Natural killer cell (primary cell): ENCODE results near the gene KCNAB2. TPM values are rescaled to one million over a fixed set of nuclear protein-coding genes. Genes with fewer than 3 reads are reported as not detected.

Source experiments
- ATAC-seq, 3 donors: fragments of 150-1000 bp in 2 of 3; fragments of 200-7000 bp in 1 of 3; cut with Tn5 transposase; 1 replicate in 1 of 3; 2 replicates in 2 of 3; pipeline ENCODE4 v1.10.0; 2021; ENCODE audit warnings: mild to moderate bottlenecking in 2 of 3, moderate library complexity in 2 of 3
- DNase-seq, 2 donors: peaks; one replicate each; pipeline versions ENCODE4 v3.0.0 to v3.0.0-alpha.2; 2013 to 2021; ENCODE audit warnings: mixed read lengths in 1 of 2
- H3K27ac ChIP-seq: one replicate; pipeline ENCODE4 v1.5.1; 2013; ENCODE audit warnings: mild to moderate bottlenecking, low read length
- H3K27me3 ChIP-seq: one replicate; pipeline ENCODE4 v1.6.1; 2013; ENCODE audit warnings: low read length; ENCODE audit not compliant: control insufficient read depth, insufficient read depth
- H3K36me3 ChIP-seq: one replicate; pipeline ENCODE4 v1.6.1; 2013; ENCODE audit warnings: low read length; ENCODE audit not compliant: control insufficient read depth, insufficient read depth
- H3K4me1 ChIP-seq: one replicate; pipeline ENCODE4 v1.6.1; 2013; ENCODE audit warnings: low read length; ENCODE audit not compliant: control insufficient read depth, insufficient read depth
- H3K4me3 ChIP-seq: one replicate; pipeline ENCODE4 v1.5.1; 2013; ENCODE audit warnings: low read length
- H3K9me3 ChIP-seq: one replicate; pipeline ENCODE4 v1.6.1; 2013; ENCODE audit warnings: low read length; ENCODE audit not compliant: control insufficient read depth, insufficient read depth
- H3K27ac Mint-ChIP-seq, 2 donors: one replicate each; pipeline ENCODE4 v1.8.0; 2022; ENCODE audit warnings: mild to moderate bottlenecking in 2 of 2, mixed read lengths in 2 of 2, moderate library complexity in 1 of 2
- H3K27me3 Mint-ChIP-seq, 2 donors: one replicate each; pipeline ENCODE4 v1.8.0; 2022; ENCODE audit warnings: low read depth in 2 of 2, mixed read lengths in 2 of 2
- H3K36me3 Mint-ChIP-seq: one replicate; pipeline ENCODE4 v1.8.0; 2022; ENCODE audit warnings: mixed read lengths
- H3K4me1 Mint-ChIP-seq, 2 donors: one replicate each; pipeline ENCODE4 v1.8.0; 2022; ENCODE audit warnings: mixed read lengths in 2 of 2
- H3K4me3 Mint-ChIP-seq: one replicate; pipeline ENCODE4 v1.8.0; 2022; ENCODE audit warnings: mild to moderate bottlenecking, moderate library complexity, mixed read lengths
- H3K9me3 Mint-ChIP-seq, 2 donors: one replicate each; pipeline ENCODE4 v1.8.0; 2022; ENCODE audit warnings: mixed read lengths in 2 of 2
- WGBS: methylation state at CpG from one replicate; pipeline ENCODE4 v1.1.7; 2013; ENCODE audit warnings: missing lambda C conversion rate; ENCODE audit not compliant: insufficient coverage; 5-methylcytosine and 5-hydroxymethylcytosine counted together
- intact Hi-C: fragments of 100-400 bp; cut with micrococcal nuclease; formaldehyde crosslinking; loops from one replicate; pipeline ENCODE4 v1.14.2; 2022
- total RNA-seq, 4 donors: library from RNA; stranded (reverse); fragments of 120-200 nt in 1 of 4; gene quantifications; one replicate each; pipeline versions ENCODE4 v1.2.3 to v1.2.4, GENCODE V29; 2013 to 2022
- TF ChIP-seq, protein P1 (sequence below): fragments of 200-600 bp; IDR thresholded peaks from one replicate; pipeline ENCODE4 v1.8.0; 2022; ENCODE audit warnings: antibody characterized with exemption

The KCNAB2 gene
- total RNA-seq, 3 donors from 2014 or later (not counting 1 experiment from before 2014, with no cell fraction given) = 387 to 749 (median 430) TPM

DNA sequence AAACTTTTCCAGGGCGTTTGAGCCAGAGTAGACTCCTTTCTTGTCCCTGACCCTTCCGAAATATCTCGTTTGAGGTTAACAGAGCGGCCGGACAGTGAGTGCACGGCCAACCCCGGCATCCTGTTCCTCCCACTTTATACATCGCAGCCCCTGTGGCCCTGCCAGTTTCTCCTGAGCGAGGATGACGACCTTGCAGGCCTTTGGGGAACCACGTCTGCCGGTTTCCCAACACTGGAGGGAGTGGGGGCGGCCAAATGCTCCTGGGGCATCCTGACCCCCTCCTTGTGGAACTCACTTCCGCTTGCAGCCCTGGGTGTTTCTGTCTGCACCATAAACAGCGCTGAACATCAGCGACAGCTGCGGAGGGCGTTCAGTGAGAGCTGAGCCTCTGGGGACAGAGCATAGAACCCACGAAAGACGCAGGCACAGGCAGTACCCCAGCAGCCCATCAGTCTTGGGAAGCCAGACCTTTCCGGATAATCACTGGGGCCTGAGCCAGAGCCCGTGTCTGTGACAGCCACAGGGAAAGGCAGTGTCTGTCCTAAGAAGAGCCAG lies 4.8 kb upstream of the KCNAB2 start:
- DNase-seq (no peak), ATAC-seq (no peak)
- intact Hi-C loops = no loop called here
- no peaks in the 10 kb centered on the region for H3K27me3 ChIP-seq
- H3K4me3 ChIP-seq = no peak overlapping the region
- TF ChIP-seq, protein P1, sequence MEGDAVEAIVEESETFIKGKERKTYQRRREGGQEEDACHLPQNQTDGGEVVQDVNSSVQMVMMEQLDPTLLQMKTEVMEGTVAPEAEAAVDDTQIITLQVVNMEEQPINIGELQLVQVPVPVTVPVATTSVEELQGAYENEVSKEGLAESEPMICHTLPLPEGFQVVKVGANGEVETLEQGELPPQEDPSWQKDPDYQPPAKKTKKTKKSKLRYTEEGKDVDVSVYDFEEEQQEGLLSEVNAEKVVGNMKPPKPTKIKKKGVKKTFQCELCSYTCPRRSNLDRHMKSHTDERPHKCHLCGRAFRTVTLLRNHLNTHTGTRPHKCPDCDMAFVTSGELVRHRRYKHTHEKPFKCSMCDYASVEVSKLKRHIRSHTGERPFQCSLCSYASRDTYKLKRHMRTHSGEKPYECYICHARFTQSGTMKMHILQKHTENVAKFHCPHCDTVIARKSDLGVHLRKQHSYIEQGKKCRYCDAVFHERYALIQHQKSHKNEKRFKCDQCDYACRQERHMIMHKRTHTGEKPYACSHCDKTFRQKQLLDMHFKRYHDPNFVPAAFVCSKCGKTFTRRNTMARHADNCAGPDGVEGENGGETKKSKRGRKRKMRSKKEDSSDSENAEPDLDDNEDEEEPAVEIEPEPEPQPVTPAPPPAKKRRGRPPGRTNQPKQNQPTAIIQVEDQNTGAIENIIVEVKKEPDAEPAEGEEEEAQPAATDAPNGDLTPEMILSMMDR = no peak
- peaks cover 34 to 51% of the 10 kb centered on the region in 2 donors for H3K4me1 Mint-ChIP-seq
- H3K36me3 Mint-ChIP-seq = no peaks in the 10 kb centered on the region
- H3K9me3 Mint-ChIP-seq = no peaks in the 10 kb centered on the region
- WGBS = 95% methylated on average over 22 of the region's 22 CpGs
- no peaks in the 10 kb centered on the region for H3K9me3 ChIP-seq
- H3K27ac Mint-ChIP-seq = no peak overlapping the region
- H3K4me3 Mint-ChIP-seq = no peak overlapping the region
- peaks cover 68% of the 10 kb centered on the region for H3K36me3 ChIP-seq
- no peaks in the 10 kb centered on the region for H3K27me3 Mint-ChIP-seq
- H3K4me1 ChIP-seq = peaks cover 34% of the 10 kb centered on the region
- no peak overlapping the region for H3K27ac ChIP-seq

DNA sequence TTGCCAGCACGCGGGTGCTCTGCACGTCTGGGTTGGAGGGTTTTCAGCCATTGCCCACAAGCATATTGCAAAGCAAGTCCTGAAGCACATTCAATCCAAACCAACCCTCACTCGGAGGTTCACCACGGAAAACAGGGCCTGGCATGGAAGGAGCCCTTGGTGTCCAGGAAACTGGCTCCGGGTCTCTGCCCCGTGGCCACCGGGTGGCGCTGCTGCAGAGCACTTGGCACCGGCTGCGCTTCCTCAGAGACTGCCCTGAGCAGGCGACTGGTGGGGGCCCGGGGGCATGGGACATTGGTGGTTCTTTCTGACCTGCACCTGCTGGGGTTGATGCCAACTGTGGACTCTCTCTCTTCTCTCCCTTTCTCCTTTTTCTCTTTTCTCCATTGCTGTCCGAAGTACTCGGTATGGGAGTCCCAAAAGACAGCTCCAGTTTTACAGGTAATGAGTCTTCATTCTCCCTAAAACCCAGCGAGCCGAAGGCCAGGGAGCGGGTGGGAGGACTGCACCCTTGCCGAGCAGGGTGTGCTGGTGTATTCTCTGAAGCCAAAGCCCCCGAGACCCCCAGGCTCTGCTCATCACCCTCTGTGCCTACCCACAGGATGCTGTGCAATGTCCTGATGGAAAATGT lies 4.1 kb upstream of the KCNAB2 start:
- Mint-ChIP-seq H3K4me3 (no peak overlapping the region), H3K36me3 (no peaks in the 10 kb centered on the region), H3K27me3 (no peaks in the 10 kb centered on the region), H3K9me3 (no peaks in the 10 kb centered on the region), H3K4me1 (peaks cover 30 to 47% of the 10 kb centered on the region in 2 donors), H3K27ac (peak overlapping the region; percentile 45 to 46)
- TF ChIP-seq, protein P1 = peak; percentile 53
- Histone ChIP-seq H3K4me3 (no peak overlapping the region), H3K27me3 (no peaks in the 10 kb centered on the region), H3K9me3 (no peaks in the 10 kb centered on the region), H3K36me3 (peaks cover 71% of the 10 kb centered on the region), H3K4me1 (peaks cover 32% of the 10 kb centered on the region), H3K27ac (no peak overlapping the region)
- ATAC-seq (peak; percentile 45 to 50 (median 48)), DNase-seq (peak; percentile 27 to 51)
- intact Hi-C loops = no loop called here
- 88% methylated on average over 20 of the region's 20 CpGs for WGBS

DNA sequence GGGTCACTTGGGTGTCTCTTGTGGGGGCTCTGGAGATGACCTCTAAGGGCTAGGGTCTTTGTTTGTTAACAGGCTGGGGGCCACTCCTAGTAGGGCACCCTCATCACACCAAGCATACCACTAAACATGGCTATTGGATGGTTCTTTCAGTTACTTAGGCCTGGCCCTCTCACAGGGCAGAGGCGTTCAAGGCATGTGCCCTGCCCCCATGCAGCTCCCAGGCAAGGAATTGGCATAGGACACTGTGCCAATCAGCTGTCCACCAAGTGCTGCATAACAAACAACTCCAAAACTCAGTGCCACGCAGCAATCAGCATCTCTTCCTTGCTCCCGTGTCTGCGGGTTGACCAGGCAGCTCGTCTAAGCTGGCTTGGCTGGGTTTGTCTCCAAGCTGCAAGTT lies 2.1 kb upstream of the KCNAB2 start:
- no peaks in the 10 kb centered on the region for H3K27me3 Mint-ChIP-seq
- Histone ChIP-seq H3K4me1 (peaks cover 13% of the 10 kb centered on the region), H3K9me3 (no peaks in the 10 kb centered on the region), H3K36me3 (peaks cover 70% of the 10 kb centered on the region), H3K27me3 (no peaks in the 10 kb centered on the region), H3K4me3 (no peak overlapping the region), H3K27ac (no peak overlapping the region)
- no peak overlapping the region for H3K4me3 Mint-ChIP-seq
- DNase-seq (no peak), ATAC-seq (no peak)
- 97% methylated on average over 5 of the region's 5 CpGs for WGBS
- peak overlapping the region; percentile 43 to 74 for H3K27ac Mint-ChIP-seq
- H3K9me3 Mint-ChIP-seq = no peaks in the 10 kb centered on the region
- peaks cover 27 to 47% of the 10 kb centered on the region in 2 donors for H3K4me1 Mint-ChIP-seq
- no peaks in the 10 kb centered on the region for H3K36me3 Mint-ChIP-seq
- TF ChIP-seq, protein P1 = no peak
- intact Hi-C loops = no loop called here
